A549 treated with DMSO at 1 μM for 4 hours (cell line): ENCODE results near the gene SNRPA1. TPM values are rescaled to one million over a fixed set of nuclear protein-coding genes. Genes with fewer than 3 reads are reported as not detected.

Experiments used
- total RNA-seq: library from RNA; stranded (reverse); fragments of 200-300 nt; extraction: Qiagen RNA extraction; gene quantifications from 5 replicates; pipeline ENCODE4 v1.2.3, GENCODE V29; 2022; ENCODE audit warnings: low read depth

The SNRPA1 gene
- total RNA-seq: 114 to 135 TPM (median 115 TPM) in 5 replicates

GRCh38 chr15:101294731-101295606 is at the start of gene SNRPA1:
SNRPA1 (minus strand) TSS chr15:101295248; CDS start chr15:101295178, 70 bp downstream.

GRCh38 chr15:101277038-101277822 is 17.8 kb downstream of the SNRPA1 start, which contains the start of gene SELENOS:
SELENOS (minus strand) TSS chr15:101277485; CDS start chr15:101277417, 68 bp downstream.

DNA sequence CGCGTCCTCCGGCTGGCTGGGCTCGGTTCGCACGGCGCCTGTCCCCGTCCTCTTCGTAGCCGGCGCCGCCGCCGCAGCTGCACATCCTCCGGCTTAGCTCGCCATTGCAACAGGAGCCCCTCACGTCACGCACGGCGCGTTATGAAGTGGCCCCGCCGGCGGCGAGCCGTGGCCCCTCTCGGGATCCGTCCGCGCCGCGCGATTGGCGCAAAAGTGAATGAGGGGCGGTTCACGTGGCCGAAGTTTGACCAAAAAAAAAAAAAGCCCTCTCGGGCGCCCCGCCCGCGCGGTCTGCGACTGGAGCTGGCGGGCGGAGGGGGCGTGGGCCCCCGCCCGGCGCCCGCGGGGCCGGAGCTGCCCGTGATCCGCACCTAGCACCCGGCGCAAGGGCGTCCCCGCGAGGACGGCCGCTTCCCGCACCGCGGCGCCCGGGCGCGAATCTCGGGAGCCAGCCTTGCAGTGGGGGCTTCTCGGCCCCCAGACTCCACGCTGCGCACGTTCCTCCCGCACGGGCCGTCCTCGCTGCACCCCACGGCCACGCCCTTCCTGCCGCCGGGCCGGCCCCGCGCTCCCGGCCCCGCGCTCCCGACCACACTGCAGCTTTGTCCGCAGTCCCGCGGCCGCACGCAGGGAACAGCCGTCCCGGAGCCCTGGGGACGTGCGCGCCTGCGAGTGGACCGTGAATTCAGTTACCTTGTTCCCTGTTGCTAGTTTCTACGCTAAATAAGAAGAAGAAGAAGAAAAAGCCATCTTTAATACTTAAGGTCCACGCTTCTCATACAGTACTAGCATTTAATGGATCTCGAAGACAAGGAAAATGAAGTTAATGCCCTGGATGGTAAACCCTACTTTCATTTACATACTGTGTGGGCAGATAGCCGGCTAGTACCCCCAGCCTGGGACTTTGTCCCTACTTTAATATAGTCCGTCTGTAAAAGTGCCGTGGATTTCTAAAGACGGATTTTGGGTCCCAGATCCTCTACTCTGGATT is 42.9 kb downstream of the SNRPA1 start, which contains the start of gene CHSY1:
CHSY1 (minus strand) TSS at position 219 of the 991 bp plus-strand sequence. CDS start 592 bp downstream, outside the sequence.

Other genes with a start within 250 kb of the SNRPA1 start
- gene CHSY1, start 43.2 kb downstream of the SNRPA1 start, total RNA-seq: 24.2 to 34.0 TPM (median 28.8 TPM) in 5 replicates
- 129 to 146 TPM (median 142 TPM) in 5 replicates for gene SELENOS, start 17.8 kb downstream of the SNRPA1 start, total RNA-seq
- gene PCSK6, start 194.5 kb upstream of the SNRPA1 start, total RNA-seq: 10.9 to 12.5 TPM (median 11.9 TPM) in 5 replicates